Loucy (cell line): ENCODE data around the gene GABRG3.

ENCODE experiments used
- EZH2phosphoT487 ChIP-seq: fragments of 200-600 bp; IDR thresholded peaks from 2 replicates; pipeline ENCODE4 v1.6.1; 2018; ENCODE audit warnings: antibody characterized with exemption, mild to moderate bottlenecking, moderate library complexity, borderline replicate concordance
- TF ChIP-seq, protein P1 (sequence below): fragments of 200-600 bp; sonication (generic); conservative IDR thresholded peaks from 2 replicates; pipeline ENCODE4 v1.5.1; 2014; ENCODE audit warnings: mild to moderate bottlenecking, antibody characterized with exemption, low read length

DNA sequence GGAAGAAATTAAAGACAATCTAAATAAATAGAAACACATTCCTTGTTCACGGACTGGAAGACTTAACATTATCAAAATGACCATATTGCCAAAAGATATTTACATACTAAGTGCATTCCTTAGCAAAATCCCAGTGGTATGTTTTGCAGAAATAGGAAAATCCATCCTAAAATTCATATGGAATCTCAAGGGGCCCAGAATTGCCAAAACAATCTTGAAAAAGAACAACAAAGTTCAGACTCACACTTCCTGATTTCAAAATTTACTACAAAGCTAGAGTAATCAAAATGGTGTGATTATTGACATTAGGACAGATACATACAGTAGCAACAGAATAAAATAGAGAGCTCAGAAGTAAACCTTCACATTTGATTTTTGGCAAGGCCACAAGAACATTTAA, 612.7 kb downstream of the GABRG3 start:
- TF ChIP-seq, protein P1, sequence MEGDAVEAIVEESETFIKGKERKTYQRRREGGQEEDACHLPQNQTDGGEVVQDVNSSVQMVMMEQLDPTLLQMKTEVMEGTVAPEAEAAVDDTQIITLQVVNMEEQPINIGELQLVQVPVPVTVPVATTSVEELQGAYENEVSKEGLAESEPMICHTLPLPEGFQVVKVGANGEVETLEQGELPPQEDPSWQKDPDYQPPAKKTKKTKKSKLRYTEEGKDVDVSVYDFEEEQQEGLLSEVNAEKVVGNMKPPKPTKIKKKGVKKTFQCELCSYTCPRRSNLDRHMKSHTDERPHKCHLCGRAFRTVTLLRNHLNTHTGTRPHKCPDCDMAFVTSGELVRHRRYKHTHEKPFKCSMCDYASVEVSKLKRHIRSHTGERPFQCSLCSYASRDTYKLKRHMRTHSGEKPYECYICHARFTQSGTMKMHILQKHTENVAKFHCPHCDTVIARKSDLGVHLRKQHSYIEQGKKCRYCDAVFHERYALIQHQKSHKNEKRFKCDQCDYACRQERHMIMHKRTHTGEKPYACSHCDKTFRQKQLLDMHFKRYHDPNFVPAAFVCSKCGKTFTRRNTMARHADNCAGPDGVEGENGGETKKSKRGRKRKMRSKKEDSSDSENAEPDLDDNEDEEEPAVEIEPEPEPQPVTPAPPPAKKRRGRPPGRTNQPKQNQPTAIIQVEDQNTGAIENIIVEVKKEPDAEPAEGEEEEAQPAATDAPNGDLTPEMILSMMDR, result no peak
- no peak for TF ChIP-seq EZH2phosphoT487
